ENCODE data around the gene ADGRB3. TPM values are rescaled to one million over a fixed set of nuclear protein-coding genes. Genes with fewer than 3 reads are reported as not detected.

The ADGRB3 gene
- total RNA-seq, 4 donors from 2014 or later, result 3.9 to 9.8 (median 7.2) TPM

- TF ChIP-seq CTCF (IDR thresholded peaks at IDR 0.05) (no peak), POLR2A (IDR thresholded peaks at IDR 0.05) (no peak), POLR2AphosphoS5 (IDR thresholded peaks at IDR 0.05) (no peak), EP300 (IDR thresholded peaks at IDR 0.05) (no peak)
- no peaks in the 10 kb centered on the region for H3K36me3 ChIP-seq
- 75 to 85% methylated on average over 4 of the region's 4 CpGs for WGBS, 2 donors (ENCODE audit: low coverage in 1 of 2)
- H3K27me3 ChIP-seq, result no peaks in the 10 kb centered on the region
- H3K27ac ChIP-seq, result no peak overlapping the region
- no peaks in the 10 kb centered on the region for H3K4me1 ChIP-seq
- H3K9me3 ChIP-seq, result no peaks in the 10 kb centered on the region
- no peak overlapping the region for H3K4me3 ChIP-seq
- ATAC-seq, result no peak
Observed at GRCh38 chr6:69084746-69085335, 449.8 kb downstream of the ADGRB3 start.

DNA sequence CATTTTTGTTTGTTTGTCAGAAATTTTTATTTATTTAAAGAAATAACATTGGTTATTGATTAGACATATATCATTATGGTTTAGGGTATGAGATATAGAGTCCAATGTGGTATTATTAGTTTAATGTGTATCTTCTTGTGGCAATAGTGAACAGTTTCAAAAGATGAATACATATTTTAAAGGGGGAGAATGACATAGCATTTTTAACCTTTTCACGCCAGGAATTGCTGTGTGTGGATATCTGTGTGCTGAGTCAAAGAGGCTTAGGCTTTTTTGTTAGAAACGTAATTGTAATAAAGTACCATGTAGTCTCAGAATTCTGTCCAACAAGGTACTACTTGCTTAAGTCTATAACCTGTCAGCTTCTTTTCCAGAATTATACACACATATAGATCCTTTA is 451.6 kb downstream of the ADGRB3 start:
- Histone ChIP-seq H3K36me3 (no peaks in the 10 kb centered on the region), H3K27ac (no peak overlapping the region), H3K4me3 (no peak overlapping the region), H3K4me1 (no peaks in the 10 kb centered on the region), H3K9me3 (no peaks in the 10 kb centered on the region), H3K27me3 (no peaks in the 10 kb centered on the region)
- TF ChIP-seq POLR2AphosphoS5 (IDR thresholded peaks at IDR 0.05), result no peak
- no peak for TF ChIP-seq EP300 (IDR thresholded peaks at IDR 0.05)
- TF ChIP-seq POLR2A (IDR thresholded peaks at IDR 0.05), result no peak
- TF ChIP-seq CTCF (IDR thresholded peaks at IDR 0.05), result no peak
- 93% methylated on average over 2 of the region's 2 CpGs for WGBS, 2 donors (ENCODE audit: low coverage in 1 of 2)
- ATAC-seq, result no peak

DNA sequence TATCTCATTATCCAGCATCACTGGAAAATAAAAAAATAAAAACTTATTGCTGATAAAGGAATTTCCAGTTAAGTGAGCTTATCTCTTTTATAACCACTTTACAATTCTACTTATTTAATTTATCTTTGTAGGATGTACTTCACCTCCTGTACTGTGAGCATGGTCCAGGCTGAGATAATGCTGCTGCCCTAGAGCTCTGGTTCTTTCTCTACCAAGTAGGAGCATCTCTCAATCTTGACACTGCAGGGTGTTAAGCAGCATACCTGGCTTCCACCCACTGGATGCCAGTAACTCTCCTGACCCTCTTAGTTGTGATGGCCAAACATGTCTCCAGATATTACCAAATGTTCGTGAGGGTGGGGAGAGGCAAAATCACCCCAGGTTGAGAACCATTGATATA is 454.5 kb downstream of the ADGRB3 start:
- H3K27ac ChIP-seq, result no peak overlapping the region
- H3K9me3 ChIP-seq, result no peaks in the 10 kb centered on the region
- H3K27me3 ChIP-seq, result no peaks in the 10 kb centered on the region
- no peak for ATAC-seq
- H3K4me1 ChIP-seq, result no peaks in the 10 kb centered on the region
- 80% methylated on average over 1 of the region's 1 CpG for WGBS, 2 donors (ENCODE audit: low coverage in 1 of 2)
- no peak for TF ChIP-seq CTCF (IDR thresholded peaks at IDR 0.05)
- no peak for TF ChIP-seq EP300 (IDR thresholded peaks at IDR 0.05)
- TF ChIP-seq POLR2AphosphoS5 (IDR thresholded peaks at IDR 0.05), result no peak
- no peak overlapping the region for H3K4me3 ChIP-seq
- no peaks in the 10 kb centered on the region for H3K36me3 ChIP-seq

- Histone ChIP-seq H3K27ac (no peak overlapping the region), H3K36me3 (no peaks in the 10 kb centered on the region), H3K4me1 (no peaks in the 10 kb centered on the region), H3K27me3 (no peaks in the 10 kb centered on the region), H3K9me3 (no peaks in the 10 kb centered on the region), H3K4me3 (no peak overlapping the region)
- WGBS, 2 donors (ENCODE audit: low coverage in 1 of 2), result 56 to 80% methylated on average over 1 of the region's 1 CpG
- peak; percentile 71 for ATAC-seq
- no peak for TF ChIP-seq CTCF (IDR thresholded peaks at IDR 0.05)
- TF ChIP-seq POLR2AphosphoS5 (IDR thresholded peaks at IDR 0.05), result no peak
- TF ChIP-seq EP300 (IDR thresholded peaks at IDR 0.05), result no peak
- TF ChIP-seq POLR2A (IDR thresholded peaks at IDR 0.05), result no peak
Observed at GRCh38 chr6:69090132-69090531, 455.1 kb downstream of the ADGRB3 start.

DNA sequence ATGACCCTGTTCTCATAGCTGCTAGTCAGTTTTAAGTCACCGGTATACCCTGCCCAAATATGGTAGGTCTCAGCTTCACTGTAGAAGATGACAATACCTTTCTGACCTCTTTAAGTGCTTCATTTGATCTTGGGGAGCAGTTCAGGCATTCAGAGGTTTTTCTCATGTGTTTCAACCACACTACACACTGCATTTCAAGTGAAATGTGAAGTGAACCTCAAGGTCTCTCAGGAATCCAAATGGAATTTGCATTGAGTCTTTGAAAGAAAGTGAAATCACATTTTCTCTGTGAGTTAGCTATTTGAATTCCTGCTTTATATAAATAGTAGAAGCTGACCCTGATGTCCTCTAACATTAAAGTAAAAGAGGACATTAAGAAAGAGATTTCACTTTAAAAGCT is 461.6 kb downstream of the ADGRB3 start:
- TF ChIP-seq CTCF (IDR thresholded peaks at IDR 0.05) (no peak), EP300 (IDR thresholded peaks at IDR 0.05) (no peak), POLR2A (IDR thresholded peaks at IDR 0.05) (no peak), POLR2AphosphoS5 (IDR thresholded peaks at IDR 0.05) (no peak)
- ATAC-seq, result no peak
- no peaks in the 10 kb centered on the region for H3K36me3 ChIP-seq
- 100% methylated on average over 1 of the region's 1 CpG; no CpG with 5 or more reads in 1 of the 2 donors for WGBS, 2 donors (ENCODE audit: low coverage in 1 of 2)
- no peaks in the 10 kb centered on the region for H3K4me1 ChIP-seq
- H3K27me3 ChIP-seq, result no peaks in the 10 kb centered on the region
- no peaks in the 10 kb centered on the region for H3K9me3 ChIP-seq
- no peak overlapping the region for H3K27ac ChIP-seq
- no peak overlapping the region for H3K4me3 ChIP-seq
